COLO829 (cell line): Measurements from ENCODE around the gene PXYLP1.
"Not testable (repeated sequence)": the region's sequence is repeated elsewhere in the genome, so short reads cannot be mapped to it uniquely, and the experiment has no call there.

ENCODE experiments used
- DNase-seq: peaks from one replicate; pipeline ENCODE4 v3.0.0; 2012; ENCODE audit warnings: low spot score

PXYLP1 gene

GRCh38 chr3:141294301-141294700 is 62.7 kb downstream of the PXYLP1 start:
- no peak for DNase-seq

- peak; percentile 46 for DNase-seq
These were observed 63.2 kb downstream of the PXYLP1 start for GRCh38 chr3:141294848-141295247.

GRCh38 chr3:141300426-141300825 is 68.8 kb downstream of the PXYLP1 start:
- not testable (repeated sequence) for DNase-seq

- DNase-seq = peak; percentile 97
These were observed 70.9 kb downstream of the PXYLP1 start for GRCh38 chr3:141302364-141303141.

GRCh38 chr3:141303481-141304223 is 72.0 kb downstream of the PXYLP1 start:
- peak; percentile 95 for DNase-seq

- DNase-seq = peak; percentile 66
These were observed 73.8 kb downstream of the PXYLP1 start for GRCh38 chr3:141305436-141305835.

GRCh38 chr3:141306276-141306675 is 74.7 kb downstream of the PXYLP1 start:
- no peak for DNase-seq

- no peak for DNase-seq
These were observed 75.3 kb downstream of the PXYLP1 start for GRCh38 chr3:141306922-141307321.

GRCh38 chr3:141307351-141308059 is 75.9 kb downstream of the PXYLP1 start:
- no peak for DNase-seq

- no peak for DNase-seq
These were observed 77.1 kb downstream of the PXYLP1 start for GRCh38 chr3:141308588-141309218.

- DNase-seq = no peak
These were observed 79.5 kb downstream of the PXYLP1 start for GRCh38 chr3:141311170-141311495.

- DNase-seq = peak; percentile 99
These were observed 80.1 kb downstream of the PXYLP1 start for GRCh38 chr3:141311496-141312353.

- DNase-seq = no peak
These were observed 80.9 kb downstream of the PXYLP1 start for GRCh38 chr3:141312354-141313092.

GRCh38 chr3:141313093-141313683 is 81.6 kb downstream of the PXYLP1 start:
- DNase-seq = no peak

GRCh38 chr3:141314415-141314814 is 82.8 kb downstream of the PXYLP1 start:
- not testable (repeated sequence) for DNase-seq

- no peak for DNase-seq
These were observed 85.2 kb downstream of the PXYLP1 start for GRCh38 chr3:141316851-141317250.

- DNase-seq = no peak
These were observed 88.9 kb downstream of the PXYLP1 start for GRCh38 chr3:141320399-141321108.

GRCh38 chr3:141321109-141321497 is 89.5 kb downstream of the PXYLP1 start:
- no peak for DNase-seq

GRCh38 chr3:141323936-141324704 is 92.5 kb downstream of the PXYLP1 start:
- no peak for DNase-seq
